Tongue (tissue), 2 donors: Measurements from ENCODE around the gene NPSR1. TPM values are rescaled to one million over a fixed set of nuclear protein-coding genes. Genes with fewer than 3 reads are reported as not detected.
A peak's percentile ranks its signal among the peaks of the same experiment; 100 is the strongest.

Source experiments
- DNase-seq: peaks from one replicate; pipeline ENCODE4 v3.0.0-alpha.2; 2015
- total RNA-seq: library from RNA; depleted of rRNA; stranded (reverse); fragments of >200 nt; gene quantifications from one replicate; pipeline ENCODE4 v1.2.3, GENCODE V29; 2014

The NPSR1 gene
- total RNA-seq, 1 donor from 2014 or later, result not detected

DNA sequence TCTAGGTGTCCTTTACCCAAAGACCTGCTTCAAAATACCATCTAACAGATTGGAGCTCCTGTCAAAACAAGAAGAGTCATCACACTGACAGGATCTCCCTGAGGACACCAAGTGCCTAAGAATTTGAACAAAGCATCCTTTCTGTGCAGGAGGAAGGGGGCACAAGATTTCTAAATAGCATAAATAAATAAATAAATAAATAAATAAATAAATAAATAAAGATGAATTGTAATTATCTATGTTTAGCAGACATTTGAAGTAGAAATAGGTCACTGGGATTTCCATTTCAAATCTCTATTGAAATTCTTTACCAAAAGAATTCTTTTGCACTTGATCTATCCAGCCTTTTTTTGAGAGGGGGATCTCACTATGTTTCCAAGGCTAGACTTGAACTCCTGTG is 65.3 kb downstream of the NPSR1 start:
- no peak for DNase-seq

DNA sequence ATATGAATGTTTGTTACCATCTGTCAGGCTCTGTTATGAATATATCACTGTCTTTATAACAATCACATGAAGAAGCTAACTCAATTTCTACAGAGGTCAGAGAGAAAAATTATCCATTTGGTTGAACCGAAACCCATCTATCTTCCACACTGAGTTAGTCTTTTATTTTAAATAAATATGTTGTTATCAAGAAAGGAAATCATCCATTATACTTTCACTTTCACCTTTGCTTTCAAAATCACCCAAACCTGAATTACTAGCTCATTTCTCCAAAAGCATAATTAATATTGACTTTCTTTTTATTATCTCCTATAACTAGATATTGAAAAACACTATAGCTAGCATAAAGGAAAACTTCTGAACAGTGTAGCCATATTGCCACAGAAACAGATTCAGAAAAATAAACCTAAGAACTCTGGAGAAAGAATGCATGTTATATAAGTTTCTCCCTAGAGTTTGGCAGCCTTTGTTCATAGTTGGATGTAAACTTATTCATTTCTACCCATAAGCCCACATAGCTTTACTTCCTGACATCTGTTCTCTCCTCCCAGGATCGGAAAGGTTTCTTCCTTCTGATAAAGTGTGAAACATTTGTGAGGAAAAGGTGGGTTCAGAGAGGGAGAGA is 66.0 kb downstream of the NPSR1 start:
- DNase-seq, result no peak

DNA sequence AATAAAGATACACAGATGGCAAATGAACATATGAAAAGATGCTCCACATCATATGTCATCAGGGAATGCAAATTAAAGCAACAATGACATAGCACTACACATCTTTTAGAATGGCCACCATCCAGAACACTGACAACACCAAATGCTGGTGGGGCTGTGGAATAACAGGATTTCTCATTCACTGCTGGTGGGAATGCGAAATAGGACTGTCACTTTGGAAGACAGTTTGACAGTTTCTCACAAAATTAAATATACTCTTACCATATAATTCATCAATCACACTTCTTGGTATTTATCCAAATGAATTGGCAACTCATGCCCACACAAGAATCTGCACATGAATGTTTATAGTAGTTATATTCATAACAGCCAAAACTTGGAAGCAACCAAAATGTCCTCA is 68.2 kb downstream of the NPSR1 start:
- no peak for DNase-seq

DNA sequence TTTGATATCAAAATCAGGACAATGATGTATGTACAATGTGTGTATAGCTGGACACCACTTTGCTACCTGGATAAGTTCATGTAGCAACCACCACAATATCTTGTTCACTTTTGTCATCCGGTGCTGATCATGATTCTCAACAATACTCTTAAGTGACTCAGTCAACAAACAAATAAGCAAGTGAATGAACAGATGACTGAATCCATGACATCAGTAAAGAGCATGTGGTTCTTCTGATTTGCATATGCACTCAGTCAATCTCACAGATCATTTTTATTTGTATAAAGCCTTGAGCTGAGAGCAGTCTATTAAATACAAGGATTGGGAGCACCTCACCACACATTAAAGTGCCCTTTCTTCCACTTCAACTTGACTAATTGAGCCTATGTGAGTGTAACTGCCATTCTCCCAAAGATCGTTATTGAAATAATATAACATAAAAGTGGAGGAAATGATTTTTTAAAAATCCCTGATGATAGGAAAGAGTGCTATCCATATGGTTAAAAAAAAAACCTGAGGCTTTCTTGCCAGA is 69.5 kb downstream of the NPSR1 start:
- no peak for DNase-seq

DNA sequence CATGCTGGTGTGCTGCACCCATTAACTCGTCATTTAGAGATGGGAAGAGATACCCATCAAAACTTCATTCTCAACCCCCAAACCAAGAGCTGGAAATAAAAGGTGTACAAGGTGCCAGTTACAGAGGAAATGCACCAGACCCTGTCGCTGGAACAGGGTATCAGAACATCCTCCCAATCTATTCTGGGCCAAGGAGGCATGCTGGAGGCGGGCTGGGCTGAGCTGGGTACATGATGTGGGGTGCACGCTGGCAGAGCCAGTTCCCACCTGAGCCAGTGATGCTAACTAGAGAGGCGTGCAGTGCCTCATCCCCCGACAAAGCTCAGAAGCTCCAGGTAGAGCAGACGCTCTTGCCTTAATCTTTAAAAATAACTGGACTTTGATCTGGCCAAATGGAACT is 70.1 kb downstream of the NPSR1 start:
- DNase-seq, result no peak

DNA sequence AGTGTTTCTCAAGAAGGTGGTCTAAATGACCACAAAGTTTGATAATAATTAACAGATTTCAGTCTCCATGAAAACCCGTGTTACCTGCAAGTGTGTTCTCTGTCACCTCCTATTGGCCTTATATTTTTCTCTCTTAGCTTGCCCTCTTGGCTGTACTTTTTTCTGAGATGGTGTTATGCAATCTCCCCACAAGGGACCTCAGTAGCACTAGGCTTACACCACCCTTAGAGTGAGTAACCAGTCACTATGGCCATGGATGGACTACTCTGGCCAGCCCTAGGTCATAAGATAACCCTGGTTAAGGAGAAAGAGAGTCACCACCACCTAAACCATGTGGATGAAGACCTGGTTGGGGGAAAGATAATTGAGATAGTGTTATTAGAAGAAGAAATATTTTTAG is 76.8 kb downstream of the NPSR1 start:
- no peak for DNase-seq

DNA sequence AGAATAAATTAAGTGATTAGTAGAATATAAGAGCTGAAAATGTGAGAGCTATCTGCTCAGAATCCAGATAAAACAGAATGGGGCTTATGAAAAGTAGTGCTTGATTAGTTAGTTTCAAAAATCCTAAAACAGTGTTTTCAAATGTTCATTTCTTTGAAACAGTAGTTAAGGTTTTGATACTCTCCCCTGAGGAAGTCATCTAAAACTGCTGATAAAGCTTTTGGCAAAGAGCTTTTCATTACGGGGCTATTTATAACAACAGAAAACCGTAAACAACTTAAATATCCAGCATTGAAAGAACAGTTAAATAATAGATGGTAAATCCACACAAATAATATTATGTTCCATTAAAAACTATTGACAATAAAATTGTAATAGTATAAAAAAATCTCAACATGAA is 77.5 kb downstream of the NPSR1 start:
- DNase-seq, result no peak

DNA sequence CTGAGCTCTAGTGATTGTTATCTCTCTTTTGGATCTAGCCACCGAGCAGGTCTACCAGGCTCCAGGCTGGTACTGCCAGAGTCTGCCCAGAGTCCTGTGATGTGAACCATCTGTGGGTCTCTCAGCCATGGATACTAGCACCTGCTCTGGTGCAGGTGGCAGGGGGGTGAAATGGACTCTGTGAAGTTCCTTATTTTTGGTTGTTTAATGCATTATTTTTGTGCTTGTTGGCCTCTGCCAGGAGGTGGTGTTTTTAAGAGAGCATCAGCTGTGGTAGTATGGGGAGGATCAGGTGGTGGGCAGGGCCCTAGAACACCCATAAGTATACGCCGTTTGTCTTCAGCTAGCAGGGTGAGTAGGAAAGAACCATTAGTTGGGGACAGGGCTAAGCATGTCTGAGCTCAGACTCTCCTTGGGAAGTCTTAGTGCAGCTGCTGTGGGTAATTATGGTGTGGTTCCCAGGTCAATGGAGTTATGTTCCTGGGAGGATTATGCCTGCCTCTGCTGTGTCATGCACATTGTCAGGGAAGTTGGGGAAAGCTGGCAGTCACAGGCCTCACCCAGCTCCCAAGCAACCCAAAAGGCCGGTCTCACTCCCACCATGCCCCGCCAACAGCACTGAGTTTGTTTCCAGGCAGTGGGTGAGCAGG is 81.8 kb downstream of the NPSR1 start:
- peak; percentile 18 for DNase-seq

DNA sequence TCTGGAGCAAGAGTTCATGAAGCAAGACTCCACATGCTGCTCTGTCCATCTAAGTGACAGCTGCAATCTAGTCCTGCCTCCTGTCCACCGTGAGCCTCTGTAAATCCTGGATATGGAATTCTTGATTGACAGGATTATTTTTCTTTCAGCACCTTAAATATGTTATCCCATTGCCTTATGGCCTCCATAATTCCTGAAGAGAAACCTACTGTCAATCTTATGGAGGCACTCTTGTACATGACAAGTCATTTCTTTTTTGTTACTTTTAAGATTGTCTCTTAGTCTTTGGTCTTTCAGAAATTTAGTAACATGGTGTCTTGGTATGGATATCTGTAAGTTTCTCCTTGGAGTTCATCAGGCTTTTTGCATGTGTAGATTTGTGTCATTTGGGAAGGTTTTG is 82.8 kb downstream of the NPSR1 start:
- no peak for DNase-seq

DNA sequence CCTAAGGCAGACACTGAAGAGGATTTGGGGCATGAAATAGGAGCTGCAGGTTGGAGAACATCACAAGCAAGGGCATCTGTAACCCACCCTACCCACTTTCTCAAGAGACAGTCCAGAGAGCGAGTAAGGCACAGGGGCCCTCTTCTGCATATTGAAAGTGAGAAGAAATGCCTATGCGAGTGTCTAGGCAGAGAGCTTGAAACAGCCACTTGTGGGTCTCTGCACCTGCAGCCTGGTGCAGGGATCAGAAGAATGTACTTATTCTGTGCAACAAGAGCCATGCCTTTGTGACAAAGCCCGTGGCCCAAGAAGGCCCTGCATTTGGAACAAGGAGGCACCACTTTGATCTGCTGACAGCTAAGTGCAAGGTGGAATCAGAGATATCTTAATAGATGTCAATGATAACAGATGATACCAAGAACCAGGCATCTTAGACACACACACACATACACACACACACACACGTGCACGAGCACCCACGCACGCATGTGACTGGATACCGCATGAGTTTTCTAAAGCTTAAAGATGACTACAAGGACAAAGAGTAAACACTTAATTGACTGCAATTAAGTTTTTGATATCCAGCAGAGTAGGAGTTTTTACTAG is 89.3 kb downstream of the NPSR1 start:
- DNase-seq, result no peak

DNA sequence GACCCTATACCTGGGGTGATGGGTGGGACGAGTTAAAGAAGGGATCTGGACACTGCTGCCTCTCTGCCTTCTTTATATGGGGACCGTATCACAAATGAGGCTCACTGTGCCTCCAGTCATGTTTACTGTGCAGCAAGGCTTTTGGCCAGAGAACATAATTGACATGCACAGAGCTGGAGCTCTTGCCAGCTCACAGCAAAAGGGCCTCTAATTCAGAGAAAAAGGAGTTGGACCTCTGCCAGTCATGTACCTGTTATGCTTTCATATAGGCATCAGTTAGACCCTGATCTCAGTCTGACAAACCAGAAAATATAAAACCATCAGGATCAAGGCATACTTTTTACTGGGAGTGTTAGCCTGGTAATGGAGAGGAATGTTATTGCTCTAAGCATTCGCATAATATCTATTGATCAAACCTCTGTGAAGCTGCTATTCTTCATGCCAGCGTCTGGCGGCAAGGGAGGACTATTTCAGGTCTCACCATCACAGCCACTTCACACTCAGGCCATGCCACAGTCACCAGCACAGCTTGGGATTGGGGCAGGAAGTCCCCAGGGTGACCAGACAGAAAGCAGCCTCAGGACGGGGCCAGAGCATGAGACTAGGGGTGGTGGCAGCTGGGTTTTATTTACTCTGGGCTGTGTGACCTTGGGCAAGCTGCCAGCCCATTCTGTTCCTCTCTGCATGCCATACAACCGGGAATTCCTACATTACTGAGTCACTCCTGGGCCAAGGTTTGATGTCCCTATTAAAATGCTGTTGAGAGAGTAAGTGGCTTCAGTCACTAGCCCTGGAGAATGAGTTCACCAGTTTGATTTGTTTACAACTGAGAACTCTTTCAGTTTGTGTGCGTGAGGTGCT is 90.1 kb downstream of the NPSR1 start:
- peak; percentile 38 for DNase-seq

DNA sequence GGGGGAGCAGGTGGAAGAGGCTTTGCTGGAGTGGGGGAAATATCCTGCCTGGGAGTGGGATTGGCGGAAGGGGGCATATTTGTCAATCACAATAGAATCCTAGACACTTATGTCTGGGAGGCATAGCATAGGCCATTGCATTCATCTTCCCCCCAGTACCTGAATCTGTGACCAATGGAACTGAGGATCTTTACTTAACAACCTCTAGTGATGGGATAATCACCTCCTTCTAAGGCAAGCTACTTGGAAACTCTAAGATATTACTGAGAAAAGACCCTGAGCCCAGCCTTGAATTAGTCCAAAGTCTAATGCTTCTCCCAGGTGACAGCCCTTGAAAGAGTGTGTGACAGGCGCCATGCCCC is 90.7 kb downstream of the NPSR1 start:
- no peak for DNase-seq

DNA sequence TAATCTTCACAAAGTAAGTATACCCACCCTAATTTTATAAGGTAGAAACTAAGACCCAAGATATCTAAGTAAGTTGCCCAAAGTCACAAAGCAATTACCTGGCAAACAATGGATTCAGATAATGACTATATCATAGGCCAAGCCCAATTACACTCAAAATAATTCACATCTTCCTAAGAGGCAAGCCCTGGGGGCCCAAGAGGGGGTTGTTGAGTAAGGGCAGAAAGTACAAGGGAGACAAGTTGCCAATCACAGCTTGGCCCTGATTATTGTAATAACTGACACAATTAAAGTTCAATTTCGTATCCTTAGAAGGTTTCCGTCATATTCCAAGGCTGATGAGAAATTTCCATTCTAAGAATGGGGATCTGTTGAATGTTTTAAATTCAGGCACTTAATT is 91.4 kb downstream of the NPSR1 start:
- DNase-seq, result no peak

DNA sequence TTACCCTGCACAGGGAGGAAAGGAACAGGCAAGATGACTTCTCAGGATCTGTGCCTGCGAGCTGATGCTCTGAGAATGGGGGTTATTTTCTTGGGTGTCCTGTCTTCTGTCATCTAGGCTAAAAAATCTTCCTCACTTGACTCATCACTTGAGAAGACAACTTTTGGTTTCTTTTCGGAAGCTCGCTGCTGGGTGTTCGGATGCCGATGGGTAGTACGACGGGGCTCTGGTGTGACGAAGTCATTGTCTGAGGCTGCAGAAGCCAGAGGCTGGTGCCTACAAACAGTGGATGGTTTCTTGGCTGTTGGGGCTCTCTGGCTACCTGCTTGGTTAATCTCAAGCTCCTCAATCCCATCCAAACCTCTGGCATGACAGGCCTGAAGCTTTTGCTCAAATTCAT is 92.2 kb downstream of the NPSR1 start:
- no peak for DNase-seq

DNA sequence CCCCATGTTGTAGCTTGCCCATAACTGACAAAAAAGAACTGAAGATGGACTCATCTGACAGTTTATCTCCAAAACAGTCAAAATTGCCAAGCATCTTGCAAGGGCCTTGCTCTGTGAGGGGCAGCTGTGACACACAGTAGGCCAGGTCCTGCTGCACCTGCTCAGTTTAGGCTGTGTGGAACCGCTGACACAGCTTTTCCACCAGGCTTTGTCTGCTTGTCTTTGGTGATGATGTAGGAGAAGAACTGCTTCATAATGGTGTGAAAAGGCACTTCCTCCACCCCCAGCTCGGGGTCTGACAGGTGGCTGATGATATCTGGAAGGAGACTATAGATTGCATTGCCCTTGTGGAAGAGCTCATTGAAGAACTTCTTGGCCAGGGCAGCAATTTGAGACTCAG is 92.6 kb downstream of the NPSR1 start:
- DNase-seq, result no peak

DNA sequence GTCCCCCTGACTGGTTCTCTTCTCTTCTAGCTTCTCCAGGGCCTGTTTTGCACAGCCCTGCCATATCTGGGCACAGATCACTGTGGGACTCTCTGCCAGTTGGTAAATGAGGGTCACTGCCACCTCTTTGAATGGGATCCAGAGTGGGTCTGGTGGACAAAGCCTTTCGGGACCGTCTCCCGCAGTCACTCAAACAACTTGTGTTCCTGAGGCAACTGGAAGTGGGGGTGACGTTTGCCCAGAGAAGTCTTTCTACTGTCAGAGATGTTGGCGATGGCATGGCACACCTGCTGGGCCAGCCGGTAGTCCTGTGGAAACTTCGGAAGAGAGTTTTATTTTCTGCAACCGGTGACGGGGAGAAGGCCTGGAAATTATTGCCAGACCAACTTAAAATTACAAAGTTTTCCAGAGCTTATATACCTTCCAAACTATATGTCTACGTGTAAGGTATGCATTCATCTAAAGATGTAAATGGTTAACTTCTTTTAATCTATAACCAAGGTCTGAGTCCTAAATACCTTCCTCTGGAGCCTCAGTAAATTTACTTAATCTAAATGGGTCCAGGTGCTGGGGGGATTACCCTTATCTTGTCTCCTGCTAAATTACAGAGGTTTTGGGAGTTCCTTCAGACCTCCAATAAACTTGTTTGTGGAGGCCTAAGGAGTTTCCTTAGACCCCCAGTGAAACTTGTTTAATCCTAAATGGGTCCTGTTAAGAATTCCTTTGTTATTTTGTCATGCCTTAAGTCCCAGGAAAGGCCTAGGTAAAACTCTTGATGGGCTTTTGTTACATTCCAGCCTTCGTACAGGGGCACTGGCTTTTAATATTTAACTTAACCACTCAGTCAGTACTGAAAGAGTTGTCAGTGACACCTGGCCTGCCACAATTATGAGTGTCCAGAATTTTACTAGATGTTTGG is 94.0 kb downstream of the NPSR1 start:
- DNase-seq, result no peak

DNA sequence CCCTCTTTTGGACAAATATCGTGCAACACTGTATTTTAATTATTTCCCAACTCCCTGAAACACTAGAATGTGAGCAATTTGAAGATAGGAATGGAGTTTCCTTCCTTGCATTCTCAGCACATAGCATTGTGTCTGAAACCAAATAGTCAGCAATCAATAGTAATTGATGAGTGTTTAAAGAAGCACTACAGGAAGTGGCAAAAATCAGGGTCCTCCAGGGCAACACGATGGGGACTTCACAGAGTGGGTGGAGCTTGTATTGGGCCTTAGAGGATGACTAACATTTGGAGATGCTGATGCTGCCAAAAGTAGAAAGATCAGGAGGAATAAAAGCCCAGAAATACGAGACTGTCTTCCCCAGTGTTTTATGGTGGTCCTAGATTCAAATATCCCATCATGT is 94.9 kb downstream of the NPSR1 start:
- no peak for DNase-seq

DNA sequence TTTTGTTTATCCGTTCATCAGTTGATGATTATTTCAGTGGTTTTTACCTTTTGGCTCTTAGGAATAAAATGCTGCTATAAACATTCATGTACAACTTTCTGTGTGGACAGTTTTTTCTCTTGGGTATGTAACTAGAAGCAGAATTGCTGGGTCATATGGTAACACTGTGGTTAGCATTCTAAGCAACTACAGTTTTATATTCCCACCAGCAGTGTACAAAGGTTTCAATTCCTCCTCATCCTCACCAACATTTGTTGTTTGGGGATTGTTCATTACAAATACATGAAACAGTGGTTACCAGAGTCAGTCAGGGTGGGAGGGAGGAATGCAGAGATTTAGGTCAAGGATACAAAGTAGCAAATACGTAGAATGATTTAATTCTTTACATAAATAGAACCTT is 97.0 kb downstream of the NPSR1 start:
- no peak for DNase-seq

DNA sequence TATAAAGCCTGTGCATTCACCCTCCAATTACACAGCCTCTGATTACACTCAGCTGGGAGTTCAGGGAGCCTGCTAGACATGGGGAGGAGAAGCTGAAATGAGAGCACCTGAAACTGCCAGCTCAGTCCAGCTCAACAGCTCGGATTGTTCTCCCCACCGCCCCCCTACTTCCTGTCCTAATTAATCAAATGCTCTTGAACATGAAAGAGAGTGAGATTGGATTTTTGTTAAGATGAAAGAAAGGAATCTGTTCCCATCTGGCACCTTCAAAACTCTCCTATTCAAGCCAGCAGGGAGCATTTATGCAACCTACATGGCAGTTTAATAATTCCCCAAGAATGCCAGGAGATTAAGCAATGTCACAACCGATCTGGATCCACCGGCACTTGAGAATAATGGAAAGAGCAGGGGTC is 98.0 kb downstream of the NPSR1 start:
- DNase-seq, result no peak

DNA sequence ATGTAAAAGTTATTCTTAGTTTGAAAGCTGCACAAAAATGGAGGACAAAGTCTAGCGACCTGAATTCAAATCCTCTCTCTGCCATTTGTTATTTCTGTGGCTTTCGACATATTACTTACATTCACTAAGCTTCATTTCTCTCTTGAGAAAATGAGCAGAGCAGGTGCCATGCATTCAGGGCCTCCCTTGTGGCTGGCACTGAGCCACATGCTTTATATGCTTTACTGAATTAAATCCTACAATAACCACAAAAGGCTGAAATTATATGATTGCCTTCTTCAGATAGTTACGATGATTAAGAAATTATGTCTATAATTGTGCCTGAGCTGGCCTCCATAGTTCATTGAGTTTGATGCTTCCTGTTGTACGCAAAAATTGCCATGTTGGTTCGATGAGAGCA is 98.7 kb downstream of the NPSR1 start:
- DNase-seq, result no peak

DNA sequence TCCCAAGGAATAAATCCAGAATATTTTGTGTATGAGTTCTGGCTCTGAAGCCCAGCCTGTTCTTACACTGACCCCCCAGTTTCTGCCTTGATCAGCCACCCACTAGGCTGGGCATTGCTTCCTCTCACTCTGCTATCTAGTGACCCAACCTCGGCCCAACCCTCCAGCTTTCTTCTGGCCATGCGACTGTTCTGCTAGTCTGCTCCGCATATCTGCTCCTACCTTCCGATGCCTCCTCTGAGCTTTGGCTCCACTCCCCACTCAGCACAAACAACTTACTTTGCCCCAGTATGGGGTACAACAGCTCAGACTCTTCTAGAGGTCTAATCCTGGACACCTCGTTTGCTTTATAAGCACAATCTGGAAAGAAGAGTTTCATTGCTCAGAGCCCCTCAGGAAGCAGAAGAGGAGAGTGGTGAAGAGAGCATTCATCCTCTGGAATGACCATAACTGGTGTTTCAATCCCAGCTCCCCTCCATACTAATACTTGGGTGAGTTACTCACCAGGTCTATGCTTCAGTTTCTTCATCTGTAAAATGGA is 99.6 kb downstream of the NPSR1 start:
- no peak for DNase-seq
